NCI-H146 (cell line): ENCODE results near the gene TELO2.
A peak's percentile ranks its signal among the peaks of the same experiment; 100 is the strongest.

Experiments used
- DNase-seq: peaks from one replicate; lab custom pipeline; 2025; lab: John Stamatoyannopoulos, UW

TELO2 gene

GRCh38 chr16:1492923-1493745 lies at the start of gene TELO2:
TELO2 (plus strand) TSS chr16:1493360; CDS start chr16:1494282, 922 bp downstream.
- peak; percentile 82 for DNase-seq

- no peak for DNase-seq
These were observed 49.7 kb upstream of the TELO2 start for GRCh38 chr16:1443403-1443973.

- no peak for DNase-seq
These were observed 49.0 kb upstream of the TELO2 start, which contains the start of gene CCDC154 for GRCh38 chr16:1443980-1444729. CCDC154 (minus strand) TSS chr16:1444556; CDS start chr16:1444322, 234 bp downstream.

- no peak for DNase-seq
These were observed 48.2 kb upstream of the TELO2 start for GRCh38 chr16:1444730-1445517.

GRCh38 chr16:1445518-1446203 lies 47.5 kb upstream of the TELO2 start:
- no peak for DNase-seq

- DNase-seq: no peak
These were observed 46.7 kb upstream of the TELO2 start for GRCh38 chr16:1446296-1447080.

GRCh38 chr16:1447965-1448364 lies 45.2 kb upstream of the TELO2 start:
- no peak for DNase-seq

- DNase-seq: no peak
These were observed 44.5 kb upstream of the TELO2 start for GRCh38 chr16:1448536-1449116.

GRCh38 chr16:1449201-1449788 lies 43.9 kb upstream of the TELO2 start:
- DNase-seq: no peak

- DNase-seq: no peak
These were observed 42.9 kb upstream of the TELO2 start for GRCh38 chr16:1450218-1450617.

GRCh38 chr16:1450841-1451240 lies 42.3 kb upstream of the TELO2 start:
- no peak for DNase-seq

- no peak for DNase-seq
These were observed 41.3 kb upstream of the TELO2 start for GRCh38 chr16:1451702-1452392.

GRCh38 chr16:1452530-1452929 lies 40.6 kb upstream of the TELO2 start:
- DNase-seq: no peak

GRCh38 chr16:1453316-1453715 lies 39.8 kb upstream of the TELO2 start:
- no peak for DNase-seq

GRCh38 chr16:1454561-1454960 lies 38.6 kb upstream of the TELO2 start:
- DNase-seq: no peak

GRCh38 chr16:1455190-1456171 lies 37.7 kb upstream of the TELO2 start:
- DNase-seq: no peak

GRCh38 chr16:1456951-1457350 lies 36.2 kb upstream of the TELO2 start:
- no peak for DNase-seq
